ENCODE results near the gene INTS14. TPM values are rescaled to one million over a fixed set of nuclear protein-coding genes. Genes with fewer than 3 reads are reported as not detected.

The INTS14 gene
- total RNA-seq, 1 donor from 2014 or later = 32.2 TPM

DNA sequence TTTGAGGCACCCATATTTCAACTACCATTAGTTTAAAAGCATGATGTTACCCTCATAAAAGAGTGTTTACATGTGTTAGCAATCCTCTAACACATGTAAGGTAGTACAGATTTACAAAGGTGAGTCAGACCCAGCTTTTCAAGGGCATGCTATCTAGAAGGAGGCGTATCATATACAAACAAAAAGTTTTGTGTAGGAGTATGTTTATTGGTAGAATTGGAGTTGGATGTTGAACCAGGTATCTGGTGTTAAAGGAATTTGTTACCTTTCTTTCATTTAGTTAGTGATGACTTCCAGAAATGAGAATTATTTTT, 78.2 kb downstream of the INTS14 start:
- DNase-seq (ENCODE audit: low read depth, low spot score) = no peak

DNA sequence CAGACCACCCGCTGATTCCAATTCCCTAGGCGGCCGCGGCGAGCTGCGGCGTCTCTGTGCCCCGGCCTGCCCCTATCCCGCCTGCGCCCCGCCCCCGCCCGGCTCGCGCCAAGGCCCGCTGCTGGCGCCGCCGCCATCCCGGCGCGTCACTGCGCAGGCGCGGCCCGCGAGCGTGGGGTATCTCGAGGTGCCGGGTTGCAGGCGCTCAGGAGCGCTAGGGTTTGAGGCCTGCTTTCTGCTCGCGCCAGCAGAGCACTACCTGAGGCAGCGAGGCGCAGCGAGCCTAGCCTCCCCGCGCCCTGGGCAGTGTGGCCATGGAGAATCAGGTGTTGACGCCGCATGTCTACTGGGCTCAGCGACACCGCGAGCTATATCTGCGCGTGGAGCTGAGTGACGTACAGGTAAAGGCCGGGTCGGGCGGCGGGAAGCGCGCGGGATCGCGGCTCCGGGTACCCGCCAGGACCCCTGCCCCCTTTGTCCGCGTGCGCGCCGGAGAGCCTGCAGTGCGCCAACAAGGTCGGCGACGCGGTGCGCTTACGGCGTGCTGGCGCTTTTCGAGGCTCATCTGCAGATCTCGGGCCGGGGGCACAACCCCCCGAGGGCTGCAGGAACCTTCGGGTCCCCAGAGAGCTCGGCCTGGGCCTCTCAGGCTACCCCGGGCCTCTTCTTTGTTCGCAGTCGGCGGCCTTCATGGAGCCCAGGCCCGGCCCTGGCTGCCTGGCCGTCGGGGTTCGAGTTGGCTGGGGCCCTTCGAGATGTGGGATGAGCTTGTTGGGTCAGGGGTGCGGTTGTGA, 80.4 kb downstream of the INTS14 start, which contains the start of gene HACD3:
Gene HACD3, plus strand, starts transcription at position 146 of the 794 bp plus-strand sequence. Its CDS starts 169 bp downstream, at position 315.
- DNase-seq (ENCODE audit: low read depth, low spot score) = no peak

DNA sequence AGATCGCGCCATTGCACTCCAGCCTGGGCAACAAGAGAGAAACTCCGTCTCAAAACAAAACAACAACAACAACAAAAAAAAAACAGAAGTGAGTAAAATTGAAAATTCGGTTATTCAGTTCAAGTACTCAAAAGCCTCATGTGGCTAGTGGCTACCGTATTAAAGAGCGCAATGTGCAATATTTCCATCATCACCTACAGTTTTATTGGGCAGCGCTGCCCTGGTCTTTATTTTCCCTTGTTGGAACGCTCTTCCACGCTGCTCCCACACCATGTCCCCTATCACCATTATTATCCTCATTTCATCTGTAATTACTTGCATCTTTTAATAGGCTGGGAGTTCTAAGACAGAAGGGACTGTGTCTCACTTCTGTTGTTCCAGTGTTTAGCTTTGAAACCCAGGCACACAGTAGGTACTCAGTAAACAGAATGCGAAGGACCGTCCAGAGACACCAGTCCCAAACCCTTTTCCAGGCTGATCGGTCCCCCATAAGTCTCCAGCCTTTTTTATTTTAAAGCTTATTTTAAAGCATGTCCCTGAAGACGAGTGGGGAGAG, 81.1 kb downstream of the INTS14 start:
- DNase-seq (ENCODE audit: low read depth, low spot score) = no peak

Other genes starting within 250 kb of the INTS14 start
- not detected in 2 replicates for gene IGDCC3, start 233.1 kb downstream of the INTS14 start, total RNA-seq
- under 0.01 TPM in 1 of 2 replicates, not detected in the other for gene IGDCC4, start 188.2 kb downstream of the INTS14 start, total RNA-seq
- 53.8 and 62.8 TPM in 2 replicates for gene DPP8, start 93.4 kb downstream of the INTS14 start, total RNA-seq
- gene HACD3, start 80.7 kb downstream of the INTS14 start, total RNA-seq = 88.2 and 91.2 TPM in 2 replicates
- 2.7 and 4.4 TPM in 2 replicates for gene SLC24A1, start 10.8 kb upstream of the INTS14 start, total RNA-seq
- 23.5 and 26.7 TPM in 2 replicates for gene DENND4A, start 181.2 kb upstream of the INTS14 start, total RNA-seq

Measured in pulmonary artery endothelial cell (primary cell).